Dedifferentiated amniotic fluid mesenchymal stem cell (primary cell): ENCODE measurements around the gene NEDD4L.
"Not testable (repeated sequence)": the region's sequence is repeated elsewhere in the genome, so short reads cannot be mapped to it uniquely, and the experiment has no call there.

ENCODE experiments used
- DNase-seq: peaks from one replicate; pipeline ENCODE4 v3.0.0-alpha.2; 2016; ENCODE audit errors: extremely low spot score

NEDD4L gene

DNA sequence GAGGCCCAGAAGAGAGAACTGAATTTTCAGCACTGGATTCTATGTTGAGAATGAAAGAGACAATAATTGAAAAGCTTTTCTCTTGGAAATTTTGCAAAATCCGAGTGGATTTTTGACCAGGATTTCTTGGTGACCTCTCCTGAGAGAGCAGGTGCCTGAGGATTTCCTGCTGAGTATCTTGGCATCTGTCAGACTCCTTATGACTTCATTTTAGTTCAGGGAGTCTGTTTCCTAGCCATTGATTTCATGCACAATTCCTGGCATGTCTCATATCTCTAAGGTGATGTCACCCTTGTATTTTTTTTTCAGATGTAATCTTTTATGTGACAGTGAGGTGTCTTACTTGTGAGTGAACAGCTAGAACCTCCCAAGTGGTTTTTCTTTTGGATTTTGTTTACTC, 195.9 kb downstream of the NEDD4L start:
- DNase-seq, result no peak

DNA sequence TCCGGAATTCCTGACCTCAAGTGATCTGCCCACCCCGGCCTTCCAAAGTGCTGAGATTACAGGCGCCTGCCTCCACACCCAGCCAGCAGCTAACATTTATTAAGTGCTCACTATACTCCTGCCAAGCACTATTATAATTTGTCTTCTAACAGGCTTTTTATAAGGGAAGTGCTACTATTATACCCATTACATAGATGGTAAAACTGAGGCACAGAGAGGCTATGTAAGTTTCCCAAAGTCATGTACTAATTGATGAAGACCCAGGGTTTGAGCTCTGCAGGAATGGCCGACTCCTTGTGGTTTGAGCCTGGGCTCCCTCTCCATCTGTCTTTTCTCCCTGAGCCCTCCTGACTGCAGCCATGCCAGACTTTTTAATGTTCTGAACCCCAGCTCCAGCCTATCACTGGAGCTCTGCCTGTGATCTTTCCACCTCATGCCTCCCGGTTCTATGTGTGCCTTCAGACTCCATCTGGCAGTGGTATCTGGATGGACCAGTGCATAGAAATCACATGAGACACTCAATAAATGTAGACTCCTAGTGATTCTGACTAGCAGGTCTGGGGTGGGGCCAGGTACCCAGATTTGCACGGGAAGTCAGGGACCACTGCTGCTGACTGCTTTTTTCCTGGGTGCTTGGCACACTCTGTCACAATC, 197.1 kb downstream of the NEDD4L start:
- no peak for DNase-seq

DNA sequence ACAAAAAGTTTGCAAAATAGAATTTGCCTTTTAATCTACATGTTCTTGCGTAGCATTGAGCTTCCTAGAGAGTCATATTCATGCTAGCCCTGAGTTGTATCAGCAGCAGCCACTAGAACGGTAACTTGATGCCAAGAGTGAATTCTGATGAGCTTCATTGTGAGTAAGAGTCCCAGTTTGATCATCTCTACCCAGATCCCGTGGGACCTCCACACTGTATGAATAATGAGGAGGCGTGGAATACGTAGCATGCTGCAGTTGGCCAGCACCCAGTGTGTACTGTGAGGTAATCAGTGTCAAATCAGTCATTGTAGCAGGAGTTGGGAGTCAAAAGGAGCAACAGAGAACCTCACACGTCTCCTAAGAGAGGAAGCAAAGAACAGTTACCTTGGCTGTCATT, 197.9 kb downstream of the NEDD4L start:
- peak; percentile 63 for DNase-seq

DNA sequence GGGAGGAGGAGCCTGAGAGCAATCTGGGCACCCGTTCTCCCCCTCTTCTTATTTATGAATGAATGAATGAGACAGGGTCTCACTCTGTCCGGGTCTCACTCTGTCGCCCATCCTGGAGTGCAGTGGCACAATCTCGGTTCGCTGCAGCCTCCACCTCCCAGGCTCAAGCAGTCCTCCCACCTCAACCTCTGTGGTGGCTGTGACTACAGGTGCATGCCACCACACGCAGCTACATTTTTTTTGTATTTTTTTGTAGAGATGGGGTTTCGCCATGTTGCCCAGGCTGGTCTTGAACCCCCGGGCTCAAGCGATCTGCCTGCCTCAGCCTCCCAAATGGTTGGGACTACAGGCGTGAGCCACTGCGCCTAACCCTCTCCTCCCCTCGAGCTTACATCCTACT, 198.4 kb downstream of the NEDD4L start:
- no peak for DNase-seq

DNA sequence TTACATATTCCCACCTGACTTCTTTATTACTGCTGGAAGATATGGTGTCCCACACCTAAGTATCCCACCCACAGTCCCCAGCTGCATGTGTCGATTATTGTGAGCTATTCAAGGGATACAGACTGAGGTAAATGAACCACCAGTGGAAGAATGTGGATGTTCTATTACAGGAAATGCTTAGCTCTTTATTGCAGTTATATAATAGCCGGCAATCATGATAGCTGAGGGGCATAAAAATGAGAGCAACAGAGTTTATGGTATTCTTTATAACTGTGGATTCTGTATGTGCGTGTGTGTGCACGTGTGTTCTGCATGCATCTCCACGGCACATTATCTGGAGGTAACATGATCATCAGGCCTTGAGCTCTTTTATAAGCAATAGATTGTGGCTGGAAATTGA, 198.9 kb downstream of the NEDD4L start:
- DNase-seq, result no peak

DNA sequence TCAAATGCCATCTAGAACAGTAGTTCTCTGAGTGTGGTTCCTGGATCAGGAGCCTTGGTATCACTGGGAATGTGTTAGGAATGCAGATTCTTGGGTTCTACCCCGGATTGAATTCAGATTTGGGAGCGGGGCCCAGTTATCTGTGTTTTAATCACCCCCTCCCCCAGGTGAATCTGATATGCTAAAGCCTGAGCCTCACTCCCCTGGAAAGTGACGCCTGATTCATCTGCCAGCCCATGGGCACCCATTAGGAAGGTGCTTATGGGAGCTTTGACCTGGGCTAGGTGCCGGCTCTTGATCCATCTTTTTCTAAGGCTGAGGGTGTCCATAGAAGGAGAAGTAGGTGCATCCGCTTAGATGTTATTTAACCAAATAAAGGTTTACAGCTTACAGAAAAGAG, 199.4 kb downstream of the NEDD4L start:
- no peak for DNase-seq

DNA sequence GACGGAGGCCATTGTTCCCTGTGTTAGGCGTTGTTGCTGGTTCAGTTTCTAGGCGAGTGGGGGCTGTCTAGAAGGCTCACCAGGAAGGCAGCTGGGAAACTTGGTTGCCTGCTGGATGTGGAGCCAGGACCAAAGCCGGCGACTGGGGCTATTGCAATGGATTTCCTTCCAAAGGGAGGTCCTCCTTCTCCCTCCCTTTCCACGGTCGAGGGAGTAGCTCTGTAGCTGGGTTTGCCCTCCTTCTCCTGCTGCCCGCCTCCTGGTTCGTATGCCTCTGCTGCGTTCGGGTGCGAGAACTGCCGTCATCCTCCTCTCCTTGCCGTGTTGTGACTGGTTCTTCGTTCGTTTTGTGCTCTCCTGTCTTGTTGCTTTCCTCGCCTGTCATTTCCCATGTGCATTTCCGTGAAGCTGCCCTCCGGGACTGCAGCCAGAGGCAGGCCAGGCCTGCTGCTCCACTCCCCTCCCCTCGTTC, 203.4 kb downstream of the NEDD4L start:
- DNase-seq, result no peak

DNA sequence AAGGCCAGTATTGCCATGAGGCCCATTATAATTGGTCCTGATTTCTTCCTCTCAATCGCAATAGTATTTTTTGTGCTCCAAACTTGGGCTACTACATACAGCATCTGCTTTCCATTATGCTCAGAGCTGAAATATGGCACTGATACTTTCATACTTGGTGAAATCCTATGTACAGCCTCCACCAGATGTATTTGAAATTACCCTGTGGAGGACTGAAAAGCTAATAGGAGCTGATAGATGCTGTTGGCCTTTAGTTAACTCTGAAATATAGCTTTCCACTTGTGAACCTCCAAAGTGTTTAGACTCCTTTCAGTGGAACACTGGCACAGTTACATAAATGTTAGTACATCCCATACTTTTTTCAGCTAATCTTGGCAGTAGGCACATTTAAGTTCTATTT, 205.7 kb downstream of the NEDD4L start:
- DNase-seq, result peak; percentile 78

DNA sequence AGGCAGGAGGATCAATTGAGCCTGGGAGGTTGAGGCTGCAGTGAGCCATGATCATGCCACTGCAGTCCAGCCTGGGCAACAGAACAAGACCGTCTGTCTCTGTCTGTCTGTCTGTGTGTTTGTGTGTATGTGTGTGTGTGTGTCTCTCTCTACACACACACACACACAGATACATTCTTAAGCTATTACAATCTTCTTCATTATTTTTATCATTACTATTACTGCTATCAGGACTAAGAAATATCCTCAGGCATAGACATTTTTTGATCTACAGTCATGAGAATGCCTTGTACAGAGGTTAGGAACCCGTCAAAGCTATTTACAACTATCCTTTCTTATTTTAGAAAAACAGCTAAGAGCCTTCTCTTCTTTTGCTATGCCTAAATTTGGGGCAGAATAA, 207.4 kb downstream of the NEDD4L start:
- DNase-seq, result no peak

DNA sequence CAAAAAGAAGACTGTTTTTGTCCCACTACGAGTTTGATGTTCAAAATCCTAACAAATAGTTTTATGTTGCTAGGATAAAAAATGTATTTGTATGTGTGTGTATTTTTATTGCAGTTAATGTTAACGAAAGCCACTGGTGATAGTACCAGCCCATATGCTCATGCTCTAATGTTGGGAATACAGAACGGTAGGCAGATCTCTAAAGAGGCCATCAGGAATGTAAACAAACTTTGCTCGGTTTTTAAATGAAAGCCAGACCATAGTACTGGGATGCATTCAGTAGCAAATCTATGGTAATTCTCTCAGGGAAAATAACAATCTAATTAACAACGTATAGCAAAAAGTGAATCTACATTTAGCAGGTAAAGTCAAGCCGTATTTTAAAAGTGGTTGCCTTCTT, 208.1 kb downstream of the NEDD4L start:
- no peak for DNase-seq

DNA sequence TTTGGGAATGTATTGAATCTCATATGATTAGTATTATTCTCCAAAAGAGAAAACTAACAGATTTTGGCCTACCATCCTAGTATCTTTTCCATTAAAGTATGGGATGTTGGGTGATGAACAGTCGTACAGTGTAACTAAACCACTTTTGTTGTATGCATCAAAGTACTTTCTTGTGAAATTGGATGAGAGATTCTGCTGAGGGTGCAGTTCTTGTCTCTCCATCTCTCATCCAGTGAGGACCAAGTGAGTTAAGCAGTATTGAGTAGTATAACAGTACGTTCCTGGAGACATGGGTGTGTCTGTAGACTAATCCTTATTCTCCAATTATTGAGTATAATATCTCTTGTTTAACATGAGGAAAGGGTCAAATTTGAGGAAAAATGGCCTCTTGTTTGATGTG, 209.3 kb downstream of the NEDD4L start:
- no peak for DNase-seq

DNA sequence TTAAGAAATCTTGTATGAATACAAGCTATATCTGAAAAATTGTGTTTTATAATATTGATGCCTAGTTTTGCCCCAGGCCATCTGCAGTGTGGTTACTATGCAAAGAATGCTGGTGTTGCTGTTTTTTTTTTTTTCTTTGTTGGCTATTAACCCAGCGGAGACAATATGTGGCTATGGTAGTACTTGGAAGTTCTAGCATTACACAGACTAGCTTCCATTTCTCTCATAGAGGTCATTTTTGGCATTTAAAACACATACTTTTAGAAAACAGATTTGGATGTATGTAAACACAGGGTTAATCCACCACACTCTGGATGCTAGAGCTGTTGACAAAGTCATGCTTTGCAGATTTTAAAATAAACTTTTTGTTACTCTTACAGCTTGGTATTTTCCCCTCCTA, 209.8 kb downstream of the NEDD4L start:
- peak; percentile 63 for DNase-seq

DNA sequence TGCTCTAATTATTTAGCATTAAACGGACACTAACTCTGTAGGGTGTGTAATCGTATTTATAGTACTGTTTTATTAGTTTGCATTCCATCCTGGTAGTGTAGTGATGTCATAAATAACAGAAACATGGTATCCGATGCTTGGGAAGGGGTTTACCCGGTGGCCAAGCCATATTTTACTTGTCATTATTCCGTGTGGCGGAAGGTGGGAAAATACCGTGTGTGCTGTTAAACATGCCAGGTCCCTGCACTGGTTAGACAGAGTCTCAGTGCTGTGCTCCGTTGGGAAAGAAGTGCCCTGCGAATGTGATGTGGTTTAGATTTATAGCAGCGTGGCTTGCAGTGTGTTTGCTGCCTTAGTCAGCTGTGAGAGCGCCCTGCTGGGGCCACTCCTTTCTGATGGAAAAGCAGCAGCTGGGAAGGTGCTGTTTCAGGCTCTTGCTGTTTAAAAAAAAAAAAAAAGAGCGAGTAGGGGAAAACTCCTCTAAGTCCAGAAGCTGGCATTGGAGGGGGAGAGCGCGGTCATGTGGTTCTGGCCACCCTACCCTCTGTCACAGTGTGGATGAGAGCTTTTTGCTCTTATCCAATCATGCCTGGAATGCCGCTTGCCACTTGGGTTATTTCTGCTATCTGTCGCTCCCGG, 211.0 kb downstream of the NEDD4L start:
- DNase-seq, result no peak

DNA sequence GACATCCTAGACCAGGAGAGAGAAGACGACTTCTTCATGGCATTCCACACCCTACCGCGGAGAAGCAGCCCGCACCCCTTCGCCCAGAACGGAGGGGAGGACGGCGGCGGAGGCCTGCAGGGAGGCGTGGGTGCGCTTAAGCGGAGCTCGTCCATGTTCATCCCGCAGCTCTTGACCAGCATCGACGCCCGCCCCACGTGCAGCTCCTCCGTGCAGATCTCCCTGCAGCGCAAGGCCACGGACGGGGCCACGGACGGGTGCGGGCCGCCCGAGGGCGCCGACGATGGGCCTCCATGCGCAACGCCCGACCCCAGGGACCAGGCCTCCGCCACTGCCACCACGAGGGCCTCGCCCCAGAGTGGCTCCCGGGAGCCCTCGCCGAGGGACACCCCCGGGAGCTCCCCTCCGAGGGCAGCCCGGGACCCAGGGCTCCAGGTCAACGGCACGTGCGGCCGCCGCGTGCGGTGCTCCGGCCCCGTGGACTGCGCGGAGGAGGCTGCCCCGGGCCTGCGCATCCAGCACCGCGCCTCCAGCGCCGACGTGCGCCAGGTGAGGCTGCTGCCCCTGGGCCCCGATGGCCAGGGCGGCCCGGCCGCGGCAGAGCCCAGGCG, 211.8 kb downstream of the NEDD4L start:
- DNase-seq, result no peak

DNA sequence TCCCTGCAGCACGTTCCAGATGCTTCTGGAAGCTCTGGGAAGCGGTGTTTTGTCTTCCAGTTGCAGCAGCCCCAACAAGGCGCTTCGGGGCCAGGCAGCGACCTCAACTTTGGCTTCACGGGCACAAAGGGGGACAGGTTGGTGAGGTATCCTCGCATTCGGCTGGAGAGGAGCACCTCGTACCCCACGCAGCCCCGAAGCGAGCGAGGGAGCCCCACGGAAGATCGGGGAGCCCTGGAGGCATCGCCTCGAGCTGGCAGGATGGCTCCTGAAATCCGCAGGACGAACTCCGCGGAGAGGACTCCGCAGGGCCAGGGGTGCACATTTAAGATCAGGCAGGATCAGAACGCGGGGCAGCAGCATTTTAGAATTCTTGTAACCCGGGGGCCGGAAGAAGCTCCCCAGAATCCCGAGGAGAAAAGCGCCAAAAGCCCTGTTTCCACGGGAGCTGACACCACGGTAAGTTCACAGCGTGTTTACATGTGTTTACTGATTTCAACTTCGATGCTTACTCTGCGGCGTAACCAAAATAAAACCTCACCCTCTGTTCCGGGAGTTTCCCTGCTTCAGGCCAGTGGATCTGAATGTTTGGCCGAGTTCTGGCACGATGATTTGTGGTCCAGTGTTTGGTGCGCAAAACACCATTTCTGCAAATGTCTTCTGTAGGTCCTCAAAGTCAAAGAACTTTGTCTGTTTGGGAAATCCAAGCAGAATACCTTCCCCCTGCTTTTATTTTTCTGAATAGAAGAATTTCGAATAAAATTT, 212.5 kb downstream of the NEDD4L start:
- no peak for DNase-seq

DNA sequence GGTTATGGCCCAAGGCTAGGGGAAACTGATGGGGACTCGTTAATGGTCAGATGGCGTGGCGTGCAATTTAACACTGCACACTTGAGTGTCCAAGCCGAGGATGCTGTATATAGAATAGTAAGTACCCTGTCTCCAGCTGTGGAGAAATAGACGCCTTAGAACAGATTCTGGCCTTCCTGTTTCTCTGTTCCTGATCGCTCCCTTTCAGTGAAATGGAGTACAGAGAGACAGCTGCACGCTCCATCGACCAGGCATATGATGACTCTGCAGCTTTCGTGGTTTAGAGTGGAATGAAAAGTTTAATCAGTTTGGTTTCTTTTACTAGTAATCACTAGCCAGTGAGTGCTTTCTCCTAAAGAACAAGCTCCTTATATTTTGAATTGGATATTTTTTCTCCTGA, 213.4 kb downstream of the NEDD4L start:
- peak; percentile 47 for DNase-seq

DNA sequence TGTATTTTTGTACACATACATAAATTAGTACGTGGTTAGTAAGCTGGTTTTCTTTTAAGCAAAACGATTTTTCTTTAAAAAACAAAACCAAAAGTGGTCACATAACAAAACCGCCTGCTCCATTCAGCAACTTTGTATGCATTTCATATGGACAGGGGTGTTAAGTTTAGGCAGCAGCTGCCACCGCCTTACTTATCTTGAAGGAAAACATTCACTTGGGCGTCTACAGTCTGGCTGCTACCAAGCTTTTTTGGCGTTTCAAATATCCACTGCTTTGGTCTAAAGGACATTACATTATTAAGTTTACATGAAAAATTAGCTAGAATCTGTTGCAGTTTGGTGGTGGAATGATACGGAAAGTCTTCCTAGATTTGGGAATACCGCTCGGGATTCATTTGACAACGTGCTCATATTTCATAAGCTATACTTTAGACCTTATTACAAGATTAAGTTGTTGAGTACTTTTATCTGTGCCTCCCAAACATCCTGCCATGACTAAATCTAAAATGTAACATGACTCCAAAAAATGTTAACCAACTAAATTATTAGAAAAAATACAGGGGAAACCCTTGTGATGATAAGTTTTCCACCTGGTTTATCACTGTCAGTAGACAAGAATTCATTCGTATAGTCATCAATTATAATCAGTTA, 214.8 kb downstream of the NEDD4L start:
- no peak for DNase-seq

DNA sequence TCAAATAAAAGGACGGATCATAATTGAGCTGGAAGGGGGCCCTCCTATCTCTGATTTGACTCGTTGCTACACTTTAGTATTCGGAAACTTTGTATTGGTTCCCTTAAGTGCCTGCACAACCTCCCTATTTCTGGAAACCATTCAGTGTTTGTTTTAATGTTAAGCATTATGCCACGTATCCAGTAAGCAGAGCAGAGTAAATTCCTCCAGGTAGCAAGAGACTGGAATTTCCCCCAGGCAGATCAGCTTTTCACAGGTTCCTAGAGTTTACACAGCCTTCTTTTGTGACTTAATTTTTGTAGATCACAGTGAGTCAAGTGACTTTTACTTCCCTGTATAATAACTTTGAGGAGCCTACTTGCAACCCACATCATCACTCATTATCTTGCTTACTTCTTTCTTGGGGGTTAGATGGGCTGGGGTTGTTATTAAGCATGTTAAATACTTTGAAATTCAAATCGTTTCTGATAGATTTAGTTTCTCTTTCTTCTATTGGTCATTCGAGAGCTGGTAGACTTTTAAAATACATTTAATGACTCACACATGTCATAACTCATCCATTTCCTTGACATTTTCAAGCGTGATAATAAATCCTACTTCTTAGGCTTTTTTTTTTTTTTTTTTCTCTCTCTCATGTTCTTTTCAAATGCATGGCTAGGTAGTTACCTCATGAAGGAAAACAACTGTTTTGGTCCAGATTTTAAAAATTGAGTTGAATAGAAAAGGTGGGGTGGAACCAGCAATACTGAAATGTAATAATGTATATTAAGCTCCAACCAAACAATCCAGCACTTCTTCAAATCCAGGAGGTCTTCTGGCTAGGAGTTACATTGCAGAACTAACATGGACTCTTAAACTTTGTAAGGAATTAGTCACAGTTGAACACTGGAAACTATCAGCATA, 219.3 kb downstream of the NEDD4L start:
- DNase-seq, result no peak

DNA sequence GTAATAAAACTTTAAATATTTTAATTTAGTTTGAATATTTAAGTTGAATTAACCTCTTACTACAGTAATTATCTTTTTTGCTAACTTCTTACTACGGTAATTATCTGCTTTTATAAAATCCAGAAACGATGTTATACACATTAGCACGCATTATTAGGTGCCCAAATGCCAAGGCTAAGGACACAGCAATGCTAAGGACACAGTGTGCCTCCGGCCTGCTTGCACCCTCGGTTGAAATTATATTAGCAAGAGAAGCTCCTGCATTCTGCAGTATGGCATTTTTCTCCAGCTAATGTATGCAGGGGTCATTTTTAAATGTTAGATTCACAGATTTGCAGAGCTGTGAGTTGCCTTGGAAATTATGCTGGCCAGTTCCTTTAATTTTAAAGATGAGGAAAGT, 220.0 kb downstream of the NEDD4L start:
- no peak for DNase-seq

DNA sequence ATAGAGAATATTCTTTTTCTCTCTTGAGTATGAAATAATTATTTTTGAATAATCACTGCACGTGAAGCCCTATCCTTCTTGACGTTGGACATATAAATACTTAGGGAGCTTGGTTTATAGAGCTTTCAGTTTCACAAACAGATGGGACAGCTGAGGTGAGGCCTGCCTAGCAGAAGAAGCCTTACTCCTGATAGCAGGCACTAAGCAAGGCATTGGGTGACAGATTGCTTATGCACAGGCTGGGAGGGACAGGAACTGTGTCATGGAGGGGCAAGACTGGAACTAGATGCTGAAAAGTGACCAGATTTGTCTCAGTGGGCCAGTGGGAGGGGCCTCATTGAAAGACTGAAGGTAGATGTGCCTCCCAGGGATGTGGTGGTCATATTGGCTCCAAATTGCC, 220.8 kb downstream of the NEDD4L start:
- no peak for DNase-seq

DNA sequence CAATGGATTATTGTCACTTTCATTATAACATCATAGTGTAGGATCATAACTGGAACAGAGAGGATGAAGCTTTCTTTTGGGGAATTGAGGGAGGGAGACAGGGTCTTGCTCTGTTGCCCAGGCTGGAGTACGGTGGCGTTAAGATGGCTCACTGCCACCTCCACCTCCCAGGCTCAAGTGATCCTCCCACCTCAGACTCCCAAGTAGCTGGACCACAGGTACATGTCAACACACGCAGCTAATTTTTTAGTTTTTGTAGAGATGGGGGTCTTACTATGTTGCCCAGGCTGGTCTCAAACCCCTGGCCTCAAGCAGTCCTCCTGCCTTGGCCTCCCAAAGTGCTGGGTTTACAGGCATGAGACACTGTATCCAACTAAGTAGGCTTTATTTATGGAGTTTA, 221.5 kb downstream of the NEDD4L start:
- DNase-seq, result not testable (repeated sequence)
